OCI-M2 (cell line): ENCODE results near the gene KDM4D.
"Not testable (repeated sequence)": the region's sequence is repeated elsewhere in the genome, so short reads cannot be mapped to it uniquely, and the experiment has no call there.

Source experiments
- DNase-seq: peaks from one replicate; lab custom pipeline; 2025; ENCODE audit not compliant: unreplicated experiment; lab: John Stamatoyannopoulos, UW

KDM4D gene

DNA sequence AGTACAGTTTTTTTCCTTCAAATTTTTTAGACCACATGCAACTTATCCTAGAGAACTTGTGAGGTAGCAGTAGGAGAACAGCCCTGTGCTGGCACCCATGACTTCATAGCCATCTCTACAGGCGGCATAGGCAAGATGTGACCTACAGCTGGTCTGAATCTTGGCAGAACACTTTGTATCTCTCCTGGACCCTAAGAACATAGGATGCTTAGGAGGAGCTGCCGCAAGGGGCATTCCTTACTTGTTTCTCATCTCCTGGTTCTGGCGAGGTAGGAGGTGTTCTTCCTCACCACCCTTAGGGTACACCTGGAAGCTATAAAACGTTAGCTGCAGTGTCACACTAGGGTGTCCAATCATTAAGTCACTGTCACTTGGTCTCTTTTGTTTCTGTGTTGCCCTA is 16.5 kb upstream of the KDM4D start:
- DNase-seq, result no peak

DNA sequence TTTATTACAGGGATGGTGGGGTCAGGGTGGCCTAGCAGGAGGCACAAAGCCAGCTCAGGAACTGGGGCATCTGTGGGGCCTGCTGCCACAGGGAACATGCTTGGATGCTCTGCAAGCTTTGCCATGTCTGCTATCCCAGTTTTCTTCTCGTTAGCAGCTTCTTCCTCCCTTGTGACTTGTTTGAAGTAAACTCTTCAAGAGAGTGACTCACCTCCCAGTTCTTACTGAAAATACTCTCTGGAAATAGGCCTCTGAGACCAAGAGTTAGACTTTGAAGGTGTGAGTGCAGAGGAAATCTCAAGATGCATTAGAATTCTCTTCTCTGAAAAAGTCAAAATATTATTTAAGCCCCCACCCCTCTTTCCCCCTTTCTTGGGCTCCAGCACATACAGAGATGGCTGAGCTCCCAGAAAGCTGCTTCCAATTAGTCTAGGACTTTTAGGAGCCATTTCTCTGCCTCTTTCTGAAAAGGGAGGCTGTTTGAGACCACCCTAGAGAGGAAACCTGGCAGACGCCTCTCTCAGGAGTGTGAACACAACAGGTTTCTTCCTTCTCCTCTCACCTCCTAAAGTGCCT is 15.3 kb upstream of the KDM4D start:
- no peak for DNase-seq

DNA sequence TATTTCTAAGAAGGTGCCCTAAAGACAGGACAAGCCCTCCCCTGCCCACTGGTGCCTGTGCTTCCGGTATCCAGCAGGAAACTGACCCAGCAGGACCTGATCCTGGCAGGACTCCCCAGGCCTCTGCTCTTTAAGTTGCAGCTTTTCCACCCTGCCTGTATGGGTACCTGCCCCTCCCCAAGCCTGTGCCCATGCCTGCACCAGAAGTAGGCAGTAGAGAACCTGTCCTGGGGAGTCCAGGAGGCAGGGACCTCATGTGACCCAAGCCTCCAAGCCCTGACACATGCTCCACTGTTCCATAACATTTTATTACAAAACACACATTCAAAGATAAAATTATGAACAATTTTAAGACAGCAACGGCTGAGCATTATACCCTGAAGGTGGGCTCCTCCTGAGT is 14.3 kb upstream of the KDM4D start:
- DNase-seq, result no peak

DNA sequence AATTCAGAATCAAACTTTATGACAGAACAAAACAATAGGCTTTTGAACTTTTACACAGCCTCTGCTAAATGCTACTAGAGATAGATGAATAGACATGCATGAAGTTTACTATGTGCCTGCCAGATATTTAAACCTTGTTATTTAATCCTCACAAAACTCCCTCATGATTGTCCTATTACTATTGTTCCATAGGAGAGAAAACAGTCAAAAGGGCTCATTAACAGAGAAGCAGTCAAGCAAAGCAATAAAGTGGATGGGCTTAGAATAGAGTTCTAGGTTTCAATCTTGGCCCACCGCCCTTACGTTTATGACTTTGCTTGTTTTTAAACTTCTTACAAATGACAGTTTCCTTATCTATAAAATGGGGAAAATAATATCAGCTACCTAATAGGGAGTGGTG is 13.0 kb upstream of the KDM4D start:
- no peak for DNase-seq

DNA sequence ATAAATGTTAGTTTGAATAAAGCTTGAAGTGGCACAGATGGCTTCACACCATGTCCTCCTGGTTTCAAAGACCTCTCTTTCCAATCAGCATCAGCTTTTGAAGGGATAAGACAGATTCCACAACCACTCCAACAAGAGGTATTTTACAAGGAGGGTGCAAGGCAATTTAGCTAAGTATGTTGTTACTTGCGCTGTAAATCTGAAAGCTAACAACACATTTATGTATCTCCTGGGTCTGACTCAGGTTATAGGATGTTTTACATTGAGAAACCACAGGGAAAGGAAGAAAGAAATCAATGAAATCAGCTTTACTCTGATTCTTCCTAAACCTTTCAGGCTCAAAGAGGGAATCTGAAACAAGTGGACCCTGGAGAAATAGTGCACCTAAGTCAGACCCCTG is 12.3 kb upstream of the KDM4D start:
- no peak for DNase-seq

DNA sequence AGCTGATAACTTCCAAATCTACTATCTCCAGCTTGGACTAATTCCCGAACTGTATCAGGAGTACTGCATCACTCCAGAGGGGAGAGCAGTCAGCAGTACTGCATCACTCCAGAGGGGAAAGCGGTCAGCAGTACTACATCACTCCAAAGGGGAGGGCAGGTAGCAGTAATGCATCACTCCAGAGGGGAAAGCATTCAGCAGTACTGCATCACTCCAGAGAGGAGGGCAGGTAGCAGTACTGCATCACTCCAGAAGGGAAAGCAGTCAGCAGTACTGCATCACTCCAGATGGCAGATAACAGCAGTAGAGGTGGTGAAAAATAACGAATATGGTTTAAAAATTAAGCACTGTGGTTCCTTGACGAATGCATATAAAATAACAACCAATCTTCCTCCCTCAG is 8.6 kb upstream of the KDM4D start:
- DNase-seq, result no peak

DNA sequence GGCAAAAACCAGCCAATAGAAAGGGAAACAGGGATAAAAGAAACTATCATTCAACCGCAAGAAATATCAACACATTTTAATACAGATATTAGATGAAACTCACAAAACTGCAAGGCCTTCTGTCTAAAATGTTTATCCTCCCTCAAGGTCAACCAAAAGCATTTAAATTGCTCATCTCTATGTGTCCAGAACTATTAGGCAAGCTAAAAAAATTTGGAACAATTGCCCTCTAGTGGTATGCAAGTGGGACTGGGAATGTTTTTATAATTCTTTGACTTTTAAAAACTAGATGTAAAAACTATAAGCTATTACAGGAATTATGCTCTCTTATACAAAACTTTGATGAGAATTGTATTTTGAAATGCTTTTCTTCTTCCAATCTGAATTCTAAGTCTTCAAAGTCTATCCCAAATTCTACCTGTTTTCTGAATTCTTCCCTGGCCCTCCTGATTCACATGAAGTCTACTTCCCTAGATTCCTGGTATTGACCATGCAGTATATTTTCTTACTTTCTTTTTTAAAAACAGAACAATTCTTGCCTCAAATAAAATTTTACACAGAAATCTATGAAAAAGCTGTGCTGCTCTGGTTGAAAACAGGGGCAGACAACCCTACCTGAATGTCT is 5.1 kb upstream of the KDM4D start:
- DNase-seq, result no peak

DNA sequence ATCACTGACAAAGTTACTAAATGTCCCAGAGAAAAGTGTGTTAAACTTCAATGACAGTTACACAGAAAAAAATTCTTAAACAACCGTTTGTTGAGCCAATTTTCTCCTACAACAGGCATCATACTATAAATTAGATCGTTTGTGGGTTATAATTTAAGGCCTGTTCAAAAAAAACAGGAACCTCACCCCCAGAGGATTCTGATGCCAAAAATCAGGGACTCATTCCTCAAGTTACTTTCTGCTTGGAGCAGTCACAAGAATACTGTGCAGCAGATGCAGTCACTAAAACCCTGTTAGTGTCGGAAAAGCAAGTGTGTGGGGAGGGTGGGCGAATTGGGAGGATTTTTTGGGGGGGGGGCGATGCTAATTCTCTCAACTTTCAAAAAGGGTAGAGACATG is 810 bp upstream of the KDM4D start:
- DNase-seq, result no peak

DNA sequence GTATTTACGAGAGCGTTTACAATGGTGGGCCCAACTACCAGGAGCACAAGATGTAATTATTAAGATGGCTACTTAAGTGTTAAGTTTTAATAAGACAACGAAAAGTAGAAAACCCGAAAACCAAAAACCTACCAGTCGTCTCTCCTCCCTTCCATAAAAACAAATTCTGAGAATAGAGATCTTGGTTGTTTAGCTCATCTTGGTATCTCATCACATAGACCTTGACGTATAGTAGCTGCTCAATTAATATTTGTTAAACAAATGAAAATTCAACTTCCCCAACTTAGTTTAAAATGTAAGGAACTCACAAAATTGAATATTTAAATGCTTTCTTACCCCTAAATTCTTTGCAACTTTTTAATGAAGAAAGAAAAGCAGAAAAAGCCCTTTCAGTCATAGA is 669 bp downstream of the KDM4D start:
- DNase-seq, result no peak

DNA sequence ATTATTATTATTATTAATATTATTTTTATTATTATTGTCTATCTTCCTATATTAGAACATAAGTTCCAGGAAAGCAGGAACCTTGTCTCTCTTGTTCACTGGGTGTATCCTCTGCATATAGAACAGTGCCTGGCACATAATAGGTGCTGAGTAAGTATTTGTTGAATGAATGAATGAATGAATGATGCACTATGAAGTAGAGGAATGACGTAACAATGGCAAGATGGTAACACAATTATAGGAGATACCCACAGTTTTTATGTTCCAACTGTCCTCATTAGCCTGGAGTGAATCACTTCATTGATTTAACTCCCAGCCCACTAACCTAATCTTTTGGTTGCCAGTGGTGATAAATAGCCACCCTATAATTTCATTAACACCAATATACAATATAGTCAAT is 2.1 kb downstream of the KDM4D start:
- DNase-seq, result no peak

DNA sequence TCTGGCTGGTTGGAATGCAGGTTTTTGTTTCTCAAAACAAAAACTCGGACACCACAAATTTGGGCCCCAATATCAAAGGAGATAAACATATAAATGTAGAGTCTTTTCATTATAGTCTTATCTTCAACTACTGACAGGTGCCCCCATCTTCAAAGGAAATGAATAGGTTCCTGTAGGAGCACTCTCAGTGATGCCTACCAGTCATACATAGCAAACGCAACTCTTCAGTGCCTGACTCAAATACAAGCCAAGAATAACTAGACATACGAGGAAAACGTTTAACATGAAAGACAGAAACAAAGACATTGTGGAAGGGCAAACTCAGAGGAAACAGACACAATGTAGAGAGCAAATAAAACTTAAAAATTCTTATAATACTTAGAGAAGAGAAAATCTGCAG is 13.9 kb downstream of the KDM4D start:
- no peak for DNase-seq

DNA sequence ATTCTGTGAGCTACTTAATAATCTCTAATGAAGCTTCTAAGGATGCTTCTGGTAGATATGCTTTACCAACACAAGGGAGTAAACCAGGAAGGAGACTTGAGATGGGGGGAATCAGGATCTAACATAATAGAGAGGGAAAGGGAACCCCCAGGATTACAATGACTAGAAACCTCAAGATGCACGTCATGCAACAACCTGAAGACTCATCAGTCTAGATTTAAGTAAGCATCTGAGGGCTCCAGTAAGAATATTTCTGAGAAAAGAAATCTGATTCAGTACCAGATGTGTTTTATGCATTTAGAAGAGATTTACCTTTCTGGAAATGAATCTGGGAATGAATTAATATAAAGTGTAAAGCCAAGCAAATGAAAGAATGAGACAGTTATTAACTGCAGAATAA is 15.2 kb downstream of the KDM4D start:
- no peak for DNase-seq

DNA sequence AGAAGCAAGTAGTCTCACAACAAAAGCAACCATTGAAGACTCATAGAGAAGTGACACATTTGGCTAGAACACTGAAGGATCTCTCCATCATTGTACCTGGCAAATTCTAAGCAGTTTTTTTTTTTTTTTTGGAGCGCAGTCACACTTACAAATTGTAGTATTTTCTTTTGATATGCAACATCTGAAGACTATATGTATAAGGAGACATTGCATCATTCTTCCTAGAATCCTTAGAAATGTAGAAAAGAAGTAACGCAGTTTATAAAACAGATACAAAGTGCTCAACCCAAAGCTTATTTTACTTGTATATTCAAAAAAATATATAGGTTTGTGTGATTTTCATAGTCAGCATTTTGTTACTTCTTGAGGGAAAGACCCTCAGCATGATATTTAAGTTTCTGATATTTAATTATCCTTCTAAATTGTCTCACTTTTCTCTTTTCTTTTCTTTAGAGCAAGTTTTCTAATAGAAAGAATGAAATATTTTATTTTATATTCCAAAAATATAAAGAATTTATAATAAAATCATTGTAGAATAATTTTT is 20.0 kb downstream of the KDM4D start:
- no peak for DNase-seq

DNA sequence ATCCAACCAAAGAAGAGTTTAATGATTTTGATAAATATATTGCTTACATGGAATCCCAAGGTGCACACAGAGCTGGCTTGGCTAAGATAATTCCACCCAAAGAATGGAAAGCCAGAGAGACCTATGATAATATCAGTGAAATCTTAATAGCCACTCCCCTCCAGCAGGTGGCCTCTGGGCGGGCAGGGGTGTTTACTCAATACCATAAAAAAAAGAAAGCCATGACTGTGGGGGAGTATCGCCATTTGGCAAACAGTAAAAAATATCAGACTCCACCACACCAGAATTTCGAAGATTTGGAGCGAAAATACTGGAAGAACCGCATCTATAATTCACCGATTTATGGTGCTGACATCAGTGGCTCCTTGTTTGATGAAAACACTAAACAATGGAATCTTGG is 23.9 kb downstream of the KDM4D start:
- no peak for DNase-seq

DNA sequence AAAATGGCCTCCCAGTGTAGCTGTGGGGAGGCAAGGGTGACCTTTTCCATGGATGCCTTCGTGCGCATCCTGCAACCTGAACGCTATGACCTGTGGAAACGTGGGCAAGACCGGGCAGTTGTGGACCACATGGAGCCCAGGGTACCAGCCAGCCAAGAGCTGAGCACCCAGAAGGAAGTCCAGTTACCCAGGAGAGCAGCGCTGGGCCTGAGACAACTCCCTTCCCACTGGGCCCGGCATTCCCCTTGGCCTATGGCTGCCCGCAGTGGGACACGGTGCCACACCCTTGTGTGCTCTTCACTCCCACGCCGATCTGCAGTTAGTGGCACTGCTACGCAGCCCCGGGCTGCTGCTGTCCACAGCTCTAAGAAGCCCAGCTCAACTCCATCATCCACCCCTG is 24.8 kb downstream of the KDM4D start:
- no peak for DNase-seq

DNA sequence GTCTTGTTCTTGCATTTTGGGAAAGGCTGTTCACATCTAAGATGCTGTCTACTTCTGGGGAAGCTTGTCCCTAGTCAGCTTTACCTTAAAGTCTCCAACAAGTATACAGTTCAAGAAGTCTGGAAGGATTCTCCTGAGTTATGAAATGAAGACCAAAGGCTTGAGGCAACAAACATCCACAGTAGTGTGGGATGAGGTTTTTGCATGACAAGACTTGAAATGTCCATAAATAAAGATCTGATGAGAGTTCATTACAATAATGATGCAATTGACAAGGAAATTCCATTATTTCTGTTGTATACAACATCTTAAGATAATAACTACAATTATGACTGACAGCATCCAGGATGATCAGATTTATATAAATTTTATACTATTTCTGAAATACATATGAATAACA is 30.2 kb downstream of the KDM4D start:
- no peak for DNase-seq

DNA sequence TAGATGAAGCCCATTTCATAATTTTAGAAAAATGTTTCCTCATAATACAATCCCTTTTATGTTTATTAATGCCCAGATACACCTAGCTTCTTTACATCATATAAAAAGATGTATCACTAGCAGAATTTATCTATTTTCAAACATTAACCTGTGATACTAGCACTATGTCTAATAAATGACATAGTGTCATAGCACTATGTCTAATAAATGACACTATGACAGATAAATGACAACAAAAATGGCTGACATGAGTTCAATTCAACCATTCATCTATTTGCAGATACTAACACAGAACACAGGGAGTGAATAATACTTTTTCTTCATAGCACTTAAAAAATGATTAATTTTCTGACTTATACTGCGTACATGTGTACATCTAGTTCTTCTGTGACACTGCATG is 32.1 kb downstream of the KDM4D start:
- DNase-seq, result no peak

DNA sequence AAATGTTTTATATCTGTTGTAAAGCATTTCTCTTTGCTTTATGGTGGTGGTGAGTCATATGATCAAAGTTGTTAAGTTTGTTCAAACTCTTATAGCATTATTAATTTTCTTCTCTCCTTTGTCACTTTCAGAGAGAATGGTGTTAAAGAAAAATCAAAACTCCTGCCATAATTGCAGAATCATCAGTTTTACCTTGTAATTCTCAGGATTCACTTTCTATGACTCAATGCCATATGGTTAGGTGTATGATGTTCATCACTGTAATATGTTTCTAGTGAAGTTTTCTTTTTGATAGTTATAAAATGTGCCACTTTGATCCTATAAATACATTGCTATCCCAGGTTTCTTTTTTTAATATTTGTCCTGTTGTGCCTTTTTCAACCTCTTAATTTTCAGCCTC is 37.9 kb downstream of the KDM4D start:
- DNase-seq, result no peak

DNA sequence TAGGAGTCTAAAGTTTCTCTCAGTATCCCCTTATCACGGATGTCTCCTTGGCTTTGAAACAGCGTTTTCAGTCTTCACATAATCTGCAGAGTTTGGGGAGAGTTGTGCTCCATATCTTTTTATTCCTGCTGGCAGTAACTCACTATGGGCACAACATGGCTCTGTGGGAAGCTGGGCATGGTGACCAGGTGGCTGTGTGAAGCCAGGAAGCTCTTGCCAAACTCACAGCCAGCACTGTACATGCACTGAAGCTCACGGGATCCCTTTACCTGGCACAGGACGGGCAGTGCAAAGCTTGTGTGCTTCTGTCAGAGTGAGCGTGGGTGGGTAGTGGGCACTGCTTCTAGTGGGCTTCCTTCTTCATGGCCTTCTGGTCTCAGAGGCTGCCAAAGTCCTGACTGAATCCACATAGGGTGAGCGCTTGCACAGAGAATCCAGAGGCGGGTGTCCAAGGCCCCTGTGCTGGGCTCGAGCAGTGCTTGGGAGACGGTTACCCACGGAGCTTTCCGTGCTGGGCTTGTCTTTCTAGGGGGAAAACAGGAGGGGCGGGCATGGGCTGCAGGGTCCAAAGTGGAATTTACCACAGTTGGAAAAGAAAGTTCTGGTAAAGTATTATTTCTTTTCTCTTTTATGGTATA is 40.8 kb downstream of the KDM4D start:
- no peak for DNase-seq

DNA sequence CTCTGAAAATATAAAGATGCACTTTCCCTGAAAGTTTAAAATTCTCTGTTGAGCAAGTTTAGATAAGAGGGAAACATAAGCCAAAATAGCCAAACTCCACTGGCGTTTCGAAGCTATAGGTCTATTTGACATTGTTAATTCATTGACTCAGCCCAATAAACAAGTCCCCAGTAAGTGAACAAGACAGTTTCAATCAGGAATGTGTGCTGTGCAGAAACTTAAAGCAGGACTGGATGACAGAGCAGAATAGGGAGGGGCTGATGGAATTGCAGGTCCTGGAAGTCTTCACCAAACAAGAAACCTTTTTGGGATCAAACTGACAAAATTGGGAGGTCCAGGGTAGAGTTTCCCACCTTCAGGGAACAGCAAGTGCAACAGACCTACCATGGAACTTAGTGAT is 42.6 kb downstream of the KDM4D start:
- no peak for DNase-seq

DNA sequence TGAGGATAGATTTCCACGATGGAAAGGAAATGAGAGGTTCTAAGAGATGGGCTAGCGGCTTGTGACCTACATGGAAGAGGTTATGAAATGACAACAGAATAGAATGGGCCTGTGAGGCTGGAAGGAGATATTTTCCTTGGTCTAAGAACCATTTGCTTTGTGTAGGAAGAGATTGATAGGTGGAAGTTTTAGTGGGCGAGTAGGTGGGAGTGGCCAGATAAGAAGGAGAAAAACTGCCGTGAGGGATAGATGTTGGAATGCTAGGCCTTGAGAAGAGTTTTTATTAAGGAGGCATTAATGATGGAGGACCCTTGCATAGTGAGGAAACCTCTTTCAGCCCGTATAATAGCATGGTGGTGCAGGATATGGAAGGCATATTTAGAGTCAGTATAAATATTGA is 48.0 kb downstream of the KDM4D start:
- not testable (repeated sequence) for DNase-seq

DNA sequence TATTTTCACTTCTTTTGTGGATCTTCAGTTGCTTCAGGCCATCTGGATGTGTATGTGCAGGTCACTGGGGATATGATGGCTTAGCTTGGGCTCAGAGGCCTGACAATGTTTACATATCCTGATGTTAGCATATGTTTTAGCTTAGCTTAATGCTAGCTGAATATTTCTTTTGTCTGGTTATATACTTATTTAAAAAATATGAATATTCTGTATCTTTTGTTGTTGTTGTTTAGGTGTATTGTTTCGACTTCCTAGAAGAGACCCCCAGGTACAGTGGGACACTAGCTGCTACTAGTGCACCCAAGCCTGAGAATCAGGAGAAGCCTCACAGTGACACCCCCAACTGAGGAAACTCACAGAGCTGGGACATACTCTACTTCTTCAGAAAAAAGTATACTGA is 51.4 kb downstream of the KDM4D start, which contains the start of gene KDM4E:
Gene KDM4E, plus strand, starts transcription at position 301 of the 400 bp plus-strand sequence. CDS start 300 bp downstream, outside the sequence.
- no peak for DNase-seq

DNA sequence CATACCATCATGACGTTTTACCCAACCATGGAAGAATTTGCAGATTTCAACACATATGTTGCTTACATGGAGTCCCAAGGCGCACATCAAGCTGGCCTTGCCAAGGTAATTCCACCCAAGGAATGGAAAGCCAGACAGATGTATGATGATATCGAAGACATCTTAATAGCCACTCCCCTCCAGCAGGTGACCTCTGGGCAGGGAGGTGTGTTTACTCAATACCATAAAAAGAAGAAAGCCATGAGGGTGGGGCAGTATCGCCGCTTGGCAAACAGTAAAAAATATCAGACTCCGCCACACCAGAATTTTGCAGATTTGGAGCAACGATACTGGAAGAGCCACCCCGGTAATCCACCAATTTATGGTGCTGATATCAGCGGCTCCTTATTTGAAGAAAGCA is 52.1 kb downstream of the KDM4D start:
- DNase-seq, result not testable (repeated sequence)
